Effector memory CD4-positive, alpha-beta T cell (primary cell): ENCODE data around the gene NUMBL.

Experiments used
- DNase-seq, 3 donors: peaks; one replicate each; pipeline ENCODE4 v3.0.0-alpha.2; 2020
- H3K27ac ChIP-seq: 2 replicates; pipeline ENCODE4 v1.7.0; 2013; ENCODE audit warnings: mild to moderate bottlenecking, low read length, moderate library complexity; ENCODE audit not compliant: insufficient read depth, poor library complexity, severe bottlenecking
- H3K27me3 ChIP-seq: replicated peaks from 2 replicates; pipeline ENCODE4 v1.7.0; 2013; ENCODE audit warnings: mild to moderate bottlenecking, low read length; ENCODE audit not compliant: insufficient read depth, control insufficient read depth, poor library complexity, severe bottlenecking
- H3K36me3 ChIP-seq: 2 replicates; pipeline ENCODE4 v1.7.0; 2013; ENCODE audit warnings: mild to moderate bottlenecking, low read length, moderate library complexity; ENCODE audit not compliant: control insufficient read depth, insufficient read depth
- H3K4me1 ChIP-seq: 2 replicates; pipeline ENCODE4 v1.7.0; 2013; ENCODE audit warnings: low read length, mild to moderate bottlenecking; ENCODE audit not compliant: control insufficient read depth, insufficient read depth, poor library complexity, severe bottlenecking
- H3K4me3 ChIP-seq: 2 replicates; pipeline ENCODE4 v1.7.0; 2013; ENCODE audit warnings: low read length, low read depth, mild to moderate bottlenecking; ENCODE audit not compliant: insufficient read depth, poor library complexity, severe bottlenecking
- H3K9me3 ChIP-seq: 2 replicates; pipeline ENCODE4 v1.7.0; 2013; ENCODE audit warnings: mild to moderate bottlenecking, low read length, moderate library complexity; ENCODE audit not compliant: control insufficient read depth

Gene NUMBL

DNA sequence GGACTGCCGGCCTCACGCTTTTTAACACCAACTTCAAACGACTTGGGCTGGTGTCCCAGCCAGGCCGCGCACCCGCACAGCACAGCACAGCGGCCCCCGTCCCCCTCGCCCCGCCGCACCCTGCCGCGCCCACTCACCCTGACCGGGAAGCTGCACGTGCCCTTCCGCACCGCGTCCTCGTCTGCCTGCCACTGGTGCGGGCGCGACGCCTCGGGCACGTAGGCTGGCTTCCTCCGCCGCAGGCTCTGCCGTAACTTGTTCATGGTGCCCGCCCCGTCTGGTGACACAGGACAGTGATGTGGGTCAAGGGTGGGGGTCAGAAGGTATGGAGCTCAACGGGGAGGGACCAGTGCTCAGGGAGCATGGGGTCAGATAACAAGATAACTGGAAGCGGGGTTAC is 6.2 kb downstream of the NUMBL start:
- Histone ChIP-seq H3K4me1 (no peaks in the 10 kb centered on the region), H3K27me3 (no peaks in the 10 kb centered on the region), H3K36me3 (peaks cover 9% of the 10 kb centered on the region), H3K9me3 (no peaks in the 10 kb centered on the region), H3K4me3 (no peak overlapping the region), H3K27ac (no peak overlapping the region)
- no peak for DNase-seq

DNA sequence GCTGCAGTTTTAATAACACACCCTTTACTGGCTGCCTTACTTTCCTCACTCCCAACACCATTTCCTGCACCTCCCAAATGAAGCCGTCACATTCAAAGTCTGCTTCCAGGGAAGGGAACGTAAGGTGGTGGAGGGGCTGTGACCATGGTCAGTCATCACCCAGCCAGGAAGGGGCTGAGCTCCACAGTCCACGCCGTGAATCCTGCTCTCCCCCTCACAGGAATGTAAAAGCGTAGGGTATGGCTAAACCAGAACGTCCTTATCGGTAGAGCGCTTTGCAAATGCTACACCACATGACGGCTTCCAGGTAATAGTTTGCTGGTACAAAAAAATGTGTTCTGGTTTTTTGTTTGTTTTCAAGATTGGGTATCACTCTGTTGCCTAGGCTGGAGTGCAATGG is 7.0 kb downstream of the NUMBL start:
- Histone ChIP-seq H3K9me3 (no peaks in the 10 kb centered on the region), H3K27me3 (no peaks in the 10 kb centered on the region), H3K4me1 (no peaks in the 10 kb centered on the region), H3K36me3 (peaks cover 9% of the 10 kb centered on the region), H3K4me3 (no peak overlapping the region), H3K27ac (no peak overlapping the region)
- no peak for DNase-seq

DNA sequence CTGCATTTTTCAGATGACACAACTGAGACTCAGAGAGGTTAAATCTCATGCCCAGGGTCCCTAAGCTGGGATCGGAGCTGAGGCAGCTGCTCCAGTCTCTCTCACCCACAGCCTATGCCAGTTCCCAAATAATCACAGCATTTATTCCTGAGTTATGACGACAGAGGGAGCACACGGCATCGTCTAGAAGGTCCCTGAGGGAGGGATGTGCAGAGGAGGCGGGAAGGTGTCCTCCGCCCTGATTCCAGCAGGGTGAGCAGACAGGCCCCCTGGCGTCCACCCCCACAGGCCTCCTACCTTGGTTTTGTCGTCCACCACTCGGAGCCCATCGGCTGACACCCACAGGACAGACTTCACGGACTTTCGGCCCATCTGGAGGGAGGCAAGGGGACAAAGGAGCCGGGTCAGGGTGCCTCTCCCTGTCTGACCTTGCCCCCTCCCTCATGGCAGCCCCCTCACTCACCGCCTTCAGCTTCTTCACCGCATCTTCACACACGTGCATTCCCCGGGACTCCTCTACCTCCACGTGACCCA is 8.0 kb downstream of the NUMBL start:
- no peaks in the 10 kb centered on the region for H3K4me1 ChIP-seq
- DNase-seq = no peak
- no peak overlapping the region for H3K27ac ChIP-seq
- no peaks in the 10 kb centered on the region for H3K27me3 ChIP-seq
- peaks cover 9% of the 10 kb centered on the region for H3K36me3 ChIP-seq
- no peak overlapping the region for H3K4me3 ChIP-seq
- H3K9me3 ChIP-seq = no peaks in the 10 kb centered on the region

- Histone ChIP-seq H3K36me3 (peaks cover 11% of the 10 kb centered on the region), H3K4me1 (no peaks in the 10 kb centered on the region), H3K27ac (no peak overlapping the region), H3K9me3 (no peaks in the 10 kb centered on the region), H3K27me3 (no peaks in the 10 kb centered on the region), H3K4me3 (no peak overlapping the region)
- DNase-seq = no peak
These were observed 9.4 kb downstream of the NUMBL start for GRCh38 chr19:40681039-40681438.

- DNase-seq = no peak
- no peaks in the 10 kb centered on the region for H3K9me3 ChIP-seq
- no peaks in the 10 kb centered on the region for H3K27me3 ChIP-seq
- no peaks in the 10 kb centered on the region for H3K4me1 ChIP-seq
- no peak overlapping the region for H3K4me3 ChIP-seq
- H3K27ac ChIP-seq = no peak overlapping the region
- peaks cover 23% of the 10 kb centered on the region for H3K36me3 ChIP-seq
These were observed 13.3 kb downstream of the NUMBL start for GRCh38 chr19:40677156-40677555.

DNA sequence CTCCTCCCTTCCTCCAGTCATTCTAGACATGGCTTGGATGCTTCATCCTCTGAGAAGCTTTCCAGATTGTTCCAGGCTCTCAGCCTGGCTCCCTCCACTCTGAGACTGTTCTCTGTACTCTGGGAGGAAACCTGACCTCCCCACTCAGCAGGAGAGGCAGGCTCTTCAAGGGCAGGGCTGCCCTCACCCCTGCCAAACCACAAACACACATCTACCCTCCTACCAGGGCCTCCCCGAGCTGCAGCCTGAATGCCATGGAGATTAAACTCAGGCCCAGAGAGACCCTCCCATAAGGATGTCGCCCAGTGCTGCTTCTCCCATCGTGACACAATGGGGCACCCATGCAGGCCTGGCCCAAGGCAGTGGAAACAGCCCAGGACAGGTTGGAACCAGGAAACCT is 16.2 kb downstream of the NUMBL start:
- Histone ChIP-seq H3K36me3 (peaks cover 21% of the 10 kb centered on the region), H3K4me3 (no peak overlapping the region), H3K27me3 (no peaks in the 10 kb centered on the region), H3K4me1 (no peaks in the 10 kb centered on the region), H3K27ac (no peak overlapping the region), H3K9me3 (no peaks in the 10 kb centered on the region)
- DNase-seq = no peak

DNA sequence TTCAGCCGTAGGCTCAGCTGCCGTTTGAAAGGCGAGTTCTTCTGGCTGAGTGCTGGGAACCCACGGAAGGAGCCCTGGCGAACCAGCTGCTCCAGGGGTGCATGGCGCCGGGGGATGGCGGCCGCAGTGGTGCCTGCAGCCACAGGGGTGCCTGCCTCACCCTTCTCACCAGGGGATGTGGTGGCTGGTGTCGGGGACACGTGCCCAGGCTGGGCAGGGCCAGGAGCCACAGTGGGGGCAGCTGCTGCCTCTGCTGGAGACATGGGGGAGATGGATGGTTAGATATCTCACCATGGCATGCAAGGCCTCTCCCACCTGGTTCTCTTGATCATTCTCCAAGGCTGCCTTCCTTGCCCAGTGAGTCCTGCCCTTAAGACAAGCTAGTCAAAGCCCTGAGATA is 17.1 kb downstream of the NUMBL start:
- H3K36me3 ChIP-seq = peaks cover 29% of the 10 kb centered on the region
- H3K9me3 ChIP-seq = peaks cover 3% of the 10 kb centered on the region
- H3K27ac ChIP-seq = no peak overlapping the region
- H3K4me3 ChIP-seq = no peak overlapping the region
- no peaks in the 10 kb centered on the region for H3K27me3 ChIP-seq
- no peak for DNase-seq
- H3K4me1 ChIP-seq = no peaks in the 10 kb centered on the region

DNA sequence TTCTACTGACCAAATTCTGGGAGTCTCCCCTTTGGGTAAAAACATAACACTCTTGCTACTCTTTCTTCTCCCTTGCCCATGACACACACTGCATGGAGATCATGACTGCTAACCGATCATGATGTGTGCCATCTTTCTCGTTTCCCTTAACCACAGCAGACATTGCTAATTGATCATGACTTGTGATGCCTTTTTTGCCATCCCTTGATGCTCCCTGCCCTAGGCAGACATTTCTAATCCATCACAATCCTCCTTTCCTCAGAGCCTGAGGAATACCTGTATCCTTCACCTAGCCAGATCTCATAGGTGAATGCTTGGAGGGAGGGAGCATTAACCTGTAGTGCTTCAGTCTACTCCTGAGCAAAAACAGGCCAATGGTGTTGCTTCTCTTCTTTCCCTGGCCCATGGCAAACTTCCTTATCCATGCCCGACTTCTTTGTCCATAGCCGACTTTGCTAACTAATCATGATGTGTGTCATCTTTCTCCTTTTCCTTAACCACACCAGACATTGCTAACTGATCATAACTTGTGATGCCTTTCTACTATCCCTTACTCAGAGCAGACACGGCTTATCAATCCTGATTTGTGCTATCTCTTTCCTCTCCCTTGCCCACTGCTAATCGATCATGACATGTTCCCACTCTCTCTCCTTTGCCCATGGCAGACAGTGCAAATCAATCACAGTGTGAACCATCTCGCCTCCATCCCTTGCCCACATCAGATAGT is 17.7 kb downstream of the NUMBL start:
- H3K27me3 ChIP-seq = no peaks in the 10 kb centered on the region
- no peak for DNase-seq
- H3K27ac ChIP-seq = no peak overlapping the region
- H3K36me3 ChIP-seq = peaks cover 29% of the 10 kb centered on the region
- H3K4me1 ChIP-seq = no peaks in the 10 kb centered on the region
- H3K4me3 ChIP-seq = no peak overlapping the region
- peaks cover 3% of the 10 kb centered on the region for H3K9me3 ChIP-seq

DNA sequence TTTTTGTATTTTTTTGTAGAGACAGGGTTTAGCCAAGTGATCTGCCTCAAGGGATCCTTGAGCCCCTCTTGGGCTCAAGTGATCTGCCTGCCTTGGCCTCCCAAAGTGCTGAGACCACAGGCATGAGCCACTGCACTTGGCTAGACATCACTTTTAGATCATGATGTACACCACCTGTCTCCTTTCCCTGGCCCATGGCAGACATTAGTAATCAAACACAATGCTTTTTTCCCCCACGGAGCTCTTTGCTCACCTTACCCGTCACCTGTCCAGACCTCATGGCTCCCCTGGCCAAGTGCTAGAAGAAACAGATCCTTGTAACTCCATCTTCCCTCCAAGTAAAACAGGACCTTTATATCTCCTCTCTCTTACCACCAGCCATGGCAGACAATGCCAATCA is 18.4 kb downstream of the NUMBL start:
- Histone ChIP-seq H3K27me3 (no peaks in the 10 kb centered on the region), H3K36me3 (peaks cover 29% of the 10 kb centered on the region), H3K4me1 (no peaks in the 10 kb centered on the region), H3K4me3 (no peak overlapping the region), H3K27ac (no peak overlapping the region), H3K9me3 (peaks cover 3% of the 10 kb centered on the region)
- no peak for DNase-seq

DNA sequence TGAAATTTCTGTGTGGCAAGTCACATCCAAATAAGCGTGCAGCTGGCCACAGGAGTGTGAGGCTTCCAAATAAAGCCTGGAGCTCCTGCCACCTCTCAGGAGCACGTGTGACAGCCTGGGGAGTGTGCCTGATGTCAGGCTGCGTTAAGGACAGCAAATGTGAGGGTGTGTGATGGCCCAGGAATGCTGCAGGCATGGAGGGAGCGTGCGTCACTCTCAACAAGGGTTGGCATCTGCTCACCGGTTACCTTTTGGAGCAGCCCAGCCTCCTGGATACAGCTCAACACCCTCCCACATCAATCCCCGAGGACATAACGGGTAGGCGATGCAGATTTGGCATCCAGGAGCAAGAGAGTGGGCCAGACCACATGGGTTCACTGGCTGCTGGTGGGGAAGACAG is 19.0 kb downstream of the NUMBL start:
- Histone ChIP-seq H3K9me3 (peaks cover 3% of the 10 kb centered on the region), H3K4me1 (no peaks in the 10 kb centered on the region), H3K4me3 (no peak overlapping the region), H3K27ac (no peak overlapping the region), H3K27me3 (no peaks in the 10 kb centered on the region), H3K36me3 (peaks cover 29% of the 10 kb centered on the region)
- DNase-seq = no peak
